ENCODE results near the gene IL17RD. TPM values are rescaled to one million over a fixed set of nuclear protein-coding genes. Genes with fewer than 3 reads are reported as not detected.
A peak's percentile ranks its signal among the peaks of the same experiment; 100 is the strongest.

Gene IL17RD
- total RNA-seq, 1 experiment from 2014 or later: 1.3 TPM

DNA sequence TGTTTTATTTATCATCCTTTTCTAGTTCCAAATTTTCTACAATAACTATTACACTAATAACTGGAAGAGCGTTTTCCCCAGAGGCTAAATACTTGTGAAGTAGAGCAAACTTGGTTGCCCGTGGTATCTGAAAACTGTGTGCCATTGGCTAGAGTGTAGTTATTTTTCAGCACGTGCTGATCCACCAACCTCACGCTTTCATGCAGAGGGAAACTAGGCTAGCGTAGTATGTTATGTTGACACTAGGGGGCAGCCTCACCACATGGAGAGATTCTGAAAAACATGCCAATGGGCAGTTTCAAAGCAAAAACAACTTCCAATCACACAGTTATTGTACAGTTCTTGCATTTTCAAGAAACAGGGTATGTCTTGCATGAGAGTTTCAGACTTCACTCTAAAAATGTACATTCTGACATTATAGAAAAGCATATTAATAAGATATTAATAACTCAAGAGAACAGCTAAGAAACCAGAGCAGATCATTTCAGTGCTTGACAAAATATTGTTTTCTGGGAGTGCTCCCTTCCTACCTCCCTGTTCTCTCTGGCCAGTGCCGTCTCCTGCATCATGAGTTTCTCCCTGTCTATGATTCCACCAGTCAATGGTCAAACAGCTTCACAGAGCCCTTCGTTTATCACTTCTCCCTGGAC is 65.0 kb downstream of the IL17RD start:
- no peaks in the 10 kb centered on the region for H3K36me3 ChIP-seq (ENCODE audit: insufficient read depth, low read length, poor library complexity, severe bottlenecking)
- no peaks in the 10 kb centered on the region for H3K4me1 ChIP-seq (ENCODE audit: insufficient read depth, low read length, poor library complexity, severe bottlenecking)
- intact Hi-C loops (cut with micrococcal nuclease; ENCODE audit: unreplicated experiment): loop anchor here (5.0 to 10.0 kb wide), 2 partner anchors 122 to 335 kb away; no protein-coding TSS in a partner anchor
- ChIA-PET CTCF (no interaction called here), POLR2A (ENCODE audit: low non-redundant PET) (no interaction called here)
- DNase-seq (ENCODE audit: low spot score): peak; percentile 68
- H3K27me3 ChIP-seq (replicated peaks; ENCODE audit: insufficient read depth, low read depth, low read length, poor library complexity): no peaks in the 10 kb centered on the region
- no TSS peak for BruUV-seq (replicated peaks)
- H3K9me3 ChIP-seq (ENCODE audit: low read depth, low read length, poor library complexity, severe bottlenecking): no peaks in the 10 kb centered on the region
- no peak overlapping the region for H3K4me3 ChIP-seq (ENCODE audit: low read depth, low read length, poor library complexity, severe bottlenecking)
- no peak overlapping the region for H3K27ac ChIP-seq (ENCODE audit: low read depth, low read length, poor library complexity, severe bottlenecking)
- TF ChIP-seq, protein P1, sequence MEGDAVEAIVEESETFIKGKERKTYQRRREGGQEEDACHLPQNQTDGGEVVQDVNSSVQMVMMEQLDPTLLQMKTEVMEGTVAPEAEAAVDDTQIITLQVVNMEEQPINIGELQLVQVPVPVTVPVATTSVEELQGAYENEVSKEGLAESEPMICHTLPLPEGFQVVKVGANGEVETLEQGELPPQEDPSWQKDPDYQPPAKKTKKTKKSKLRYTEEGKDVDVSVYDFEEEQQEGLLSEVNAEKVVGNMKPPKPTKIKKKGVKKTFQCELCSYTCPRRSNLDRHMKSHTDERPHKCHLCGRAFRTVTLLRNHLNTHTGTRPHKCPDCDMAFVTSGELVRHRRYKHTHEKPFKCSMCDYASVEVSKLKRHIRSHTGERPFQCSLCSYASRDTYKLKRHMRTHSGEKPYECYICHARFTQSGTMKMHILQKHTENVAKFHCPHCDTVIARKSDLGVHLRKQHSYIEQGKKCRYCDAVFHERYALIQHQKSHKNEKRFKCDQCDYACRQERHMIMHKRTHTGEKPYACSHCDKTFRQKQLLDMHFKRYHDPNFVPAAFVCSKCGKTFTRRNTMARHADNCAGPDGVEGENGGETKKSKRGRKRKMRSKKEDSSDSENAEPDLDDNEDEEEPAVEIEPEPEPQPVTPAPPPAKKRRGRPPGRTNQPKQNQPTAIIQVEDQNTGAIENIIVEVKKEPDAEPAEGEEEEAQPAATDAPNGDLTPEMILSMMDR (conservative IDR thresholded peaks at IDR 0.05; ENCODE audit: low read depth, low read length): peak; percentile 68
- no peak for TF ChIP-seq EZH2 (IDR thresholded peaks at IDR 0.05; ENCODE audit: borderline replicate concordance, low read depth, low read length, poor library complexity, severe bottlenecking)

DNA sequence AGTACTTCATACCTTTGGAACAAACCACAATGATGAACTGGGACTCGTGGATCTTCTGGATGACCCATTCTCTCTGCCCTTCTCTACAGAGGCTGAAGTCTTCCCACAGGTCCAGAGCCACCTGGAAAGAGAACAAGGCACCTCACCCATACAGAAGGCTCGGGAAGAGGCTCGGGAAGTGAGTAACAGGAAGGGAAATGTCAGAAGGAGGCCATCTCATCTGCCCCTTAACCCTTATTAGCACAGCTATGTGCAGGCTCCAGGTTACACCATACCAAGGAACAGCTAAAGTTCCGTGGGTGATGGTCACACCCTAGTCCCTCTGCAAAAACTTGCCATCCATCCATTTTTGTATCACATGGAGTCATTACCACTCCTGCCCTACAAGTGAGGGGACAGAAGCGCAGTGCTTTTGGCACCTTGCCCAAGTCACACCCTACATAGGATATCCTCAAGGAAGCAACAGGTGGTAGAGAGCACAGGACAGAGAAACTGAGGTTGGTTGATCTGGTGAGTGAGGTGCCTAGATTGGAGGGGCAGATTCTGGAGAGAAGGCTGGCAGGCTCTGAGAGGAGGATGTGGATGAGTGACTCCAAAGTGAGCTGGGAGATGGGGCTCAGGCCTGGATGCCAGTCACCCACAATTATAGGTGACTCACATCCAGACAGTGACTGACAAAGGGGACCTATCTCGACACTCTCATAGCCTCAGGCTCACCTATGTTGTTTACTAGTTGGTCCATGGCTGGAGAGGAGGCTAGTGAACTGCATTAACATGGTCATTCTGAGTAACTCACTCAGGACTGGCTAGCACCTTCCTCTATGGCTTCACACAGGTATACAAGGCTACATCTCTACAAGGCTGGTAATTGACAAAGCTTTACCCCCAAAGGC is 66.5 kb downstream of the IL17RD start:
- Histone ChIP-seq H3K27me3 (replicated peaks; ENCODE audit: insufficient read depth, low read depth, low read length, poor library complexity) (no peaks in the 10 kb centered on the region), H3K27ac (ENCODE audit: low read depth, low read length, poor library complexity, severe bottlenecking) (no peak overlapping the region), H3K4me3 (ENCODE audit: low read depth, low read length, poor library complexity, severe bottlenecking) (no peak overlapping the region), H3K36me3 (ENCODE audit: insufficient read depth, low read length, poor library complexity, severe bottlenecking) (no peaks in the 10 kb centered on the region), H3K4me1 (ENCODE audit: insufficient read depth, low read length, poor library complexity, severe bottlenecking) (no peaks in the 10 kb centered on the region), H3K9me3 (ENCODE audit: low read depth, low read length, poor library complexity, severe bottlenecking) (no peaks in the 10 kb centered on the region)
- CTCF ChIA-PET: no interaction called here
- intact Hi-C loops (cut with micrococcal nuclease; ENCODE audit: unreplicated experiment): no loop called here
- TF ChIP-seq EZH2 (IDR thresholded peaks at IDR 0.05; ENCODE audit: borderline replicate concordance, low read depth, low read length, poor library complexity, severe bottlenecking): no peak
- TF ChIP-seq, protein P1 (conservative IDR thresholded peaks at IDR 0.05; ENCODE audit: low read depth, low read length): no peak
- BruUV-seq (replicated peaks): no TSS peak
- POLR2A ChIA-PET (ENCODE audit: low non-redundant PET): no interaction called here
- no peak for DNase-seq (ENCODE audit: low spot score)

DNA sequence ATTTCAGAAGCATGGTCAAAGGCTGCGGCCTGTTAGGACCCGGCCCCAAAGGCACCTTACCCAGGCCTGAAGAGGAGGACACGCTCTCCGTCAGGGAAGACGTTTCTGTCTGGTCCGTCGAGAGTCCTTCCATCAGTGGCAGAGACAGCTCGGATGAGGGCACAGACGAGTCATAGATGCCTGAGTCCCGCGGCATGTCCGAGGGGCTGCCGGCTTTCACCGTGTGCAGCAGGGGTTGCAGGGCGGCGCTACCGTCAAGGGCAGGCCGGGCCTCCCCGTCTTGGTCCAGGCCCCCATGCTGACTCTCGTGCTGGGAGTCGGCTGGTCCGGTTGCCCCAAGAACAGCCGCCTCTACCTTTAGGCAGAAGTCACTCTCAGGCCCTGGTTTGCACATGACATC is 67.6 kb downstream of the IL17RD start:
- Histone ChIP-seq H3K4me1 (ENCODE audit: insufficient read depth, low read length, poor library complexity, severe bottlenecking) (no peaks in the 10 kb centered on the region), H3K27ac (ENCODE audit: low read depth, low read length, poor library complexity, severe bottlenecking) (no peak overlapping the region), H3K27me3 (replicated peaks; ENCODE audit: insufficient read depth, low read depth, low read length, poor library complexity) (no peaks in the 10 kb centered on the region), H3K9me3 (ENCODE audit: low read depth, low read length, poor library complexity, severe bottlenecking) (no peaks in the 10 kb centered on the region), H3K4me3 (ENCODE audit: low read depth, low read length, poor library complexity, severe bottlenecking) (no peak overlapping the region), H3K36me3 (ENCODE audit: insufficient read depth, low read length, poor library complexity, severe bottlenecking) (no peaks in the 10 kb centered on the region)
- intact Hi-C loops (cut with micrococcal nuclease; ENCODE audit: unreplicated experiment): no loop called here
- no TSS peak for BruUV-seq (replicated peaks)
- no peak for DNase-seq (ENCODE audit: low spot score)
- no peak for TF ChIP-seq EZH2 (IDR thresholded peaks at IDR 0.05; ENCODE audit: borderline replicate concordance, low read depth, low read length, poor library complexity, severe bottlenecking)
- TF ChIP-seq, protein P1 (conservative IDR thresholded peaks at IDR 0.05; ENCODE audit: low read depth, low read length): no peak
- CTCF ChIA-PET: no interaction called here
- POLR2A ChIA-PET (ENCODE audit: low non-redundant PET): no interaction called here
